A204.1 (cell line): Measurements from ENCODE around the gene HPN.
"Not testable (repeated sequence)": the region's sequence is repeated elsewhere in the genome, so short reads cannot be mapped to it uniquely, and the experiment has no call there.

ENCODE experiments used
- FAIRE-seq: peaks from 2 replicates; lab custom pipeline; 2012; peaks lifted over from hg19 to GRCh38; lab: Jason Lieb, UNC

HPN gene

DNA sequence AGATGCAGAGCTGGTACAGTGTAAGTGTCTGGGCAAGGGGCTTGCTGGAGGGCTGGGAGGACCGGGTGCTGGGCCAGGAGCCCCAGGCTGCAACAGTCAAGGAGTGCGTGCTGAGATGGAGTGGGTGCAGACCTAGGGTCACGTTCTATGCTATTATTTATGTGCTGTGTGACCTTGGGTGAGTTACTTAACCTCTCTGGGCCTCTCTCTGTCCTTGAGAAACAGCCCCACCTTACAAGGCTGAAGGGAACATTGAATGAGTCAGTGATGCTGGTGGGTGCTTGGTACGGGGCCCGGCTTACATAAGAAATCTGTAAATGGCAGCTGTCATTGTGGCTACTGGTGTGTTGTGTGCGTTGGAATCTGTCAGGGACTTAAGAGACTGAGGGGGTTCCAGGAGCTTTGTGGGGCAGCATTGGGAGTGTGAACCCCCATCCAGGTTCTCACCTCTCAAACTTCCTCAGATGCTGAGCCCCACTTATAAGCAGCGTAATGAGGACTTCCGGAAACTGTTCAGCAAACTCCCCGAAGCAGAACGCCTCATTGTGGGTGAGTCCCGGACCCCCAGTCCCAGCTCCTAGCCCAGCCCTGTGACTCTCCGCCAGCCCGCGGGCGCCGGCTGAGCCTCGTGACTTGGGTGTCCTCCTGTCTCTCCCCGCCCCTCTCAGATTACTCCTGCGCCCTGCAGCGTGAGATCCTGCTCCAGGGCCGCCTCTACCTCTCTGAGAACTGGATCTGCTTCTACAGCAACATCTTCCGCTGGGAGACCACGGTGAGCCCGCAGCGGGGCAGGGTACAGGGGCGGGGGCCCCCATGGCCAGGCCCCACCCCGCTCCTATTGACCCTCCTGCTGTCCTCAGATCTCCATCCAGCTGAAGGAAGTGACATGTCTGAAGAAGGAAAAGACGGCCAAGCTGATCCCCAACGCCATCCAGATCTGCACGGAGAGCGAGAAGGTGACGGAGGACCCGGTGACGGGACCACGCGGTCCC, 31.8 kb upstream of the HPN start:
- no peak for FAIRE-seq

DNA sequence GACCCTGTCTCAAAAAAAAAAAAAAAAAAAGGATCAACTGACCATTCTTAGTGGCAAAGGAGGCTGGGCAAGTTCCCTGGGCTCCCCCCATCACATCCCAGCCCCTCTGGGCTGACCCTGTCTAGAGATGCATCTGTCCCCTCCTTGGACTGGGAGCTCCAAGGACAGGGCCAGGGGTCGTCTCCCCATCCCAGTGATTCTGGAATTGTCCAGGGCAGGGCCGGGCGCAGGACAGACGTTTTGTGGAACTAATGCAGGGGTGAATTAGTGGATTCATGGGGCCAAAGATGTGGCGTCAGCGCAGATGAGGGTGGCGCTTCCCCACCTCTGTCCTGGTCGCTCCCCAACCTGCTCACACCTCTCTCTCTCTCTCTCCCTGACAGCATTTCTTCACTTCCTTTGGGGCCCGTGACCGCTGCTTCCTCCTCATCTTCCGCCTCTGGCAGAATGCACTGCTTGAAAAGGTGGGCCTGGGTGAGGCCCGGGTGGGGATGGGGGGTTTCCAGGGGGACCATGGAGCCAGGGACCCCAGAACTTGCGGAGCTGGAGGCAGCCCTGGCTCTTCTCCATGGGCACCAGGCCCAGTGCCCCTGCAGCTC, 30.3 kb upstream of the HPN start:
- no peak for FAIRE-seq

DNA sequence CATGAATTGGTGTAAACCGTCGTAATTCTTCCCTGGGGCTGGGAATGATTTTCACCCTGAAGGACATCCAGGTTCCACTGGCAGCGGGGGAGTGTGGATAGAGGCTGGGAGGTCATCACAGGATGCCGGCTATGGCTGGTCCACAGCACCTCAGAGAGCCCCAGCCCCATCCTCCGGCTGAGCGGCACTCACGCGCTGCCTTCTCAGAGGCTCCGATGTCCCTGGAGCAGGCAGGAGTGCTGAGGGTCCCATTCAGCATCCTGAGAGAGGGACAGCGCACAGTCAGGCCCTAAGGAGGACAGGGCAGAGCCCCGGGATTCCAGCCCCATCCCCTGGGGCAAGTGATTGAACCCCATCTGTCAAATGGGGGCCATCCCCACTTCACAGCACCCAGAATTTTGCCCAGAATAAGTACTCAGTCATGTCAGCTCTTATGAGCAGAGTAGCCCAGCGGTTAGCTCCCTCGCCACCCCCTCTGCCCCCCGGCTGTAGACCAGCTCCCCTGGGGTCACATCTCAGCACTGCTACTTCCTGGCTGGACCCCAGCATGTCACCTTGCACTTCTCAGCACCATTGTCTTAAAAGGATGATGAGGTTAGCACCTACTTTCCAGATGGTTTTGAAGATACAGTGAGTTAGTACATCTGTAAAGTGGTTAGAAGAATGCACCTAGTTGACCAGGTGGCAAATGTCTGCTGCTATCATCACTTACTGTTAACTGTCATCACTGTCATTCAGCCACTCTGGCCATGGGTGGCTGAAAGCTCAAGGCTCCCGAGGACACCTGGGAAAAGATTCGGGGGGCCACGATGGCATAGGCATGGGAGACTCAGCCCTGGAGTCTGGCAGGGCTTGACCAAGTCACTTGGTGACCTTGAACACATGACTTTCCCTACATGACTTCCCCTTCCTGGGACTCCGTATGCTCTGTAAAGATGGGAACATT, 29.5 kb upstream of the HPN start:
- no peak for FAIRE-seq

DNA sequence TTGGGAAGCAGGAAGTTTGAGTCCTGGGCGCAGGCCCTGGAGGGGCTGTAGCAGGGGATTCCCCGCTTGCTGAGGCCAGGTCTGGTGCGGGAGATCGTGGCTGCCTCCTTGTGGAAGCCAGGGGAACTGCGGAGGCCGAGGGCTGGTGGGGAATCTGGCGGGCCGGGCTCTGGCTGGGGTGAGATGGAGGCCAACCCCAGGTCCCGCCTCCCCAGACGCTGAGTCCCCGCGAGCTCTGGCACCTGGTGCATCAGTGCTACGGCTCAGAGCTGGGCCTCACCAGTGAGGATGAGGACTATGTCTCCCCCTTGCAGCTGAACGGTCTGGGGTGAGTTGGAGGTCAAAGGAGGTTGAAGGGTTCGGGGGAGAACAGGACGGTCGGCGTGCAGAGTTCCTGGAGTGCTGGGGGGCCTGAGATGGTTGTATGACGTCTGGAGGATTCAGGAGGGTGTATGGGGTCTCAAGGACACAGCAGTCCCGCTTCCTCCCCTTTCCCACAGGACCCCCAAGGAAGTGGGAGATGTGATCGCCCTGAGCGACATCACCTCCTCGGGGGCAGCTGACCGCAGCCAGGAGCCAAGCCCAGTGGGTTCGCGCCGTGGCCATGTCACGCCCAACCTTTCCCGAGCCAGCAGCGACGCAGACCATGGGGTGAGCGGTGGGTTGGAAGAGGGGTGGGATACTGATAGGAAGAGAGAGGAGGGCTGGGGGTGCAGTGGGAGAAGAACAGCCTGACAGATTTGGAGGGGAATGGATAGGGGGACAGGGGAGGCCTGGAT, 28.3 kb upstream of the HPN start:
- FAIRE-seq: no peak

DNA sequence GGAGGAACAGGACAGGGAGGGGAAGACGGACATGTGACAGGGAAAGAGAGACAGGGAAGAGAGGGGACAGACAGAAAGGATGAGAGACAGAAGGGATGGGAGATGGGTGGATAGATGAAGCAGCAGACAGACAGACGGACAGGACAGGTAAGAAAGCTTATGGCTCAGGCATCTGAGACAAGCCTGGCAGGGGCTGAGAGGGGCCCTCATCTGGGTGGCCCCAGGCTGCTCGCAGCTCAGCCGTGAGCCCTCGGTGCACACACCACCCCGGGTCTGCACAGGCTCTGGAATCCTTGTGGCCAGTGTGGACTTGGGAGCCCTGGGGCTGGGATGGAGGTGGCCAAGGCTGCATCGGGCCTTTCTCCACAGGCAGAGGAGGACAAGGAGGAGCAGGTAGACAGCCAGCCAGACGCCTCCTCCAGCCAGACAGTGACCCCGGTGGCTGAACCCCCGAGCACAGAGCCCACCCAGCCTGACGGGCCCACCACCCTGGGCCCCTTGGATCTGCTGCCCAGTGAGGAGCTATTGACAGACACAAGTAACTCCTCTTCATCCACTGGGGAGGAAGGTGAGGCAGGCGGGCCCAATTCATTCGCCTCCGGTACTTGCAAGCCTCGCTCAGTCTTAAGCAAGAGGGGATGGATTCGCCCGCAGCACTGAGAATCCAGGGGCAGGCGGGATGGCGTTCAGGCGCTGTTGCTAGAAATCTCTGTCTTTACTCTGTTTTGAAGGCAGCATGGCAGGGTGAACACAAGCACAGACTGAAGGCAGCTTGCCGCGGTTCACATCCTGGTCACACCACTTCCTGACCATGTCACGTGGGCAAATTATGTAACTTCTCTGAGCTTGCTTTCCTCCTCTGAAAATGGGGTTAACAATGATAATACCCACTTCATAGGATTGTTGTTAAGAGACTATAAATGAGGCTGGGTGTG, 27.4 kb upstream of the HPN start:
- FAIRE-seq: no peak

DNA sequence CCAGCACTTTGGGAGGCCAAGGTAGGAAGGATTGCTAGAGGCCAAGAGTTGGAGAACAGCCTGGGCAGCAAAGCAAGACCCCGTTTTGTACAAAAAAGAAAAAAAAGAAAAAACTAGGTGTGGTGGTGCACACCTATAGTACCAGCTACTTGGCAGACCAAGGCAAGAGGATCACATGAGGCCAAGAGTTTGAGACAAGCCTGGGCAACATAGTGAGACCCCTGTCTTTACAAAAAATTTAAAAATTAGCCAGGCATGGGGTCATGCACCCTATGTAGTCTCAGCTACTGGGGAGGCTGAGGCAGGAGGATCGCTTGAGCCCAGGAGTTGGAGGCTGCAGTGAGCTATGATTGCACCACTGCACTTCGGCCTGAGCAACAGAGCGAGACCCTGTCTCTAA, 26.7 kb upstream of the HPN start:
- FAIRE-seq: not testable (repeated sequence)

DNA sequence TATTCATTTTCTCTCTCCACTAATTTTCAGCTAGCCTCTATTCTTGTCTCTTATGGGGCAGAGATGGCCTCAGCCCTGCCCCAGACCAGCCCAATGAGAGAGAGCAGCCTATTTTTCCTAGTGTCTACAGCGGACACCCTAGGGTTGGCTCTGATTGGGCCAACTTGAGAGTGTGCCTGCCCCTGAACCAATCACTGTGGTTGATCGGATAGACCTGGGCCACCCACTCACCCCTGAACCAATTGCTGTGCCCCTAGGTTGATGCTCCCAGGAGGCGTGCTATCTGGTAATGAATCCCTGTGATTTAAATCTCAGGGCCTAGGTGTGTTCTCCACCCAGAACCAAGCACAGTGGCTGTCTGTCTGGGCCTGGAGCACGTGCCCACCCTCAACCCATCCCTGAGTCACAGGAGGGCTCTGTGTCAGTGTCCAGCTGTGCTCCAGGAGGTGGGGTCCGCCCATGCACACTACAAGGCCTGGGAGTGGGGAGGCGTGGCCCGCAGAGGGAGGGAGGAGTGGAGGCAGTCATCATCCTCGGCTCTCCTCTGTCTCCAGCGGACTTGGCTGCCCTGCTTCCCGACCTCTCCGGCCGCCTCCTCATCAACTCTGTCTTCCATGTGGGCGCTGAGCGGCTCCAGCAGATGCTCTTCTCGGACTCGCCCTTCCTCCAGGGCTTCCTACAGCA, 26.1 kb upstream of the HPN start:
- no peak for FAIRE-seq

DNA sequence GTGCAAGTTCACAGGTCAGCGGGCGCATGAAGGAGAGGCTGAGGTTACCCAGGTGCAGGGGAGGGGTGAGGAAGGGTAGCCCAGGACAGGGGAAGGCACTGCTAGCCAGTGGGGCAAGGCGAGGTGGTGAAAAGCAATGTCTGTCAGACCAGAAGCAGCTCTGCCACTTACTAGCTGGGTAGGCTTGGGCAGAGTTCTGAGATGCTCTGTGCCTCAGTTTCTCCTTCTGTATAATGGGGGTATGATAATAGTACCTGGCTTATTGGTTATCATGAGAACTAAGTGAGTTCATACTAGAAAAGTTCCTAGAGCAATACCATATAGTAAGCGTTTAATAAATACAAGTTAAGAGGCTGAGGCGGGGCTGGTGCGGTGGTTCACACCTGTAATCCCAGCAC, 25.6 kb upstream of the HPN start:
- no peak for FAIRE-seq

DNA sequence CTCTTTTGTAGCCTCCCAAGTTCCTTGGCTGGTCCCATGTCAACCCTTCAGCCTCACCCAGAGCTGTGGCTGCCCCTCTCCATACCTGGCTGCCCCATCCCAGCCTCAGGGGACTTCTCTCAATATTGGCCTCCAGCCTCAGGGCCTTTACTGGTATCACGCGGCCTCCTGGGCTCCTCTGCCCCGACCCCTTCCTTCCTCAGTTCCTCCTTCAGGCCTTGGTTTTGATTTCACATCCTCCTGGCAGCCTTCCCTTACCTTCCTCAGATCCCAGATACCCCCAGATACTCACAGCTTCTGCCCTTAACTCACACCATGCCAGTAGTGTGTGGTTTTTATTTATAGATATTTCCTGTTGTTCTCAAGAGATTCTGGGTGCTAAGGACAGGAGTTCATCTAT, 24.0 kb upstream of the HPN start:
- no peak for FAIRE-seq

DNA sequence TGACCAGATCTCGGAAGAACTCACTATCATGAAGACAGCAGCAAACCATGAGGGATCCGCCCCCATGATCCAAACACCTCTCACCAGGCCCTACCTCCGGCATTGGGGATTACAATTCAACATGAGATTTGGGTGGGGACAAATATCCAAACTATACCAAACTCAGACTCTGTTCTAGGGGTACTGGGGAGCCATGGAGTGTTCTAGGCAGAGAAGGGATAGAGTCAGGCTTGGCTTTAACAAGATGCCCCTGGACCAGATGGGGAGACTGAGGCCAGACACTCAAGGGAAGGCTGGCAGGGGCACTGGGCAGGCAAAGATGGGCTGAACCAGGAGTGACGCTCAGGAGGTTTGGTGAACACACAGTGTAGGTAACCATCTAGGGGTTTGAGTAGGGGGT, 23.1 kb upstream of the HPN start:
- no peak for FAIRE-seq

DNA sequence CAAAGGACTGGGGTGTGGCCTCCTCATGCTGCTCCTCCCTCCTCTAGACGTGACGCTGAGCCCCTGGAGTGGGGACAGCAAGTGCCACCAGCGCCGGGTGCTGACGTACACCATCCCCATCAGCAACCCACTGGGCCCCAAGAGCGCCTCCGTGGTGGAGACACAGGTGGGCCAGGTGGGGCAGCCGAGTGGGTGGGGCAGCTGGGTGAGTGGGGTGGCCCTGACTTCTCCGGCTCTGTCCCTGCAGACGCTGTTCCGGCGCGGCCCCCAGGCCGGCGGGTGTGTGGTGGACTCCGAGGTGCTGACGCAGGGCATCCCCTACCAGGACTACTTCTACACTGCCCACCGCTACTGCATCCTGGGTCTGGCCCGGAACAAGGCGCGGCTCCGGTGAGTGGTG, 22.4 kb upstream of the HPN start:
- no peak for FAIRE-seq

DNA sequence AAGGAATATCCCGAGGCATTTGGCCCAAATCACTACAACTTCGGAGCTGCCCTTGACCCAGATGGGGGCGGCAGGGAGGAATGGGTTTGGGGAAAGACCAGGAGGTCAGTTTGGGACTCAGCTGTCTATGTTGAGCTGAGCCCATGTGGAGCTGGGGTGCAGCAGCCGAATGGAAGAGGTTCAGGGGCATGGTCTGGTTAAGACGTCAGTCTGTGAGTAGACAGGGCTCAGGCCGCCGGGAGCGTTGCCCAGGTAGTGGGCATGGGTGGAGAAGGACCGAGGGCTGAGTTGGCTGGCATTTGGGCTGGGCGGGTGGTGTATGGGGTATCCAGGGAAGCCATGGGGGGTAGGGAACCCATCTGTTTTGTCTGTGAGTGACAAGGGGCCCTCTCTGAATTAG, 20.5 kb upstream of the HPN start:
- no peak for FAIRE-seq

DNA sequence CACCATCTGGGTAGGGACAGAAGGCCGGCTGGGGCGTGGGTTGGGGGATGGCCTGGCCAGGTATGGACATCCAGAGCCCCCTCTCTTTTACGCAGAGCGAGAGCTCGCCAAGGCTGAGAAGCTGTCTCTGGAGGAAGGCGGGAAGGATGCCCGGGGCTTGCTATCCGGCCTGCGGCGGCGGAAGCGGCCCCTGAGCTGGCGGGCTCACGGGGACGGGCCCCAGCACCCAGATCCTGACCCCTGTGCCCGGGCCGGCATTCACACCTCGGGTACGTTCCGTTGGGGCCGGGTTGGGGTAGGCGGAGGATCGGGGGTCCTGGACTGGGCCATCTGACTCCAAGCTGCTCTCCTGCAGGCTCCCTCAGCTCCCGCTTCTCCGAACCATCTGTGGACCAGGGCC, 19.9 kb upstream of the HPN start:
- FAIRE-seq: no peak

DNA sequence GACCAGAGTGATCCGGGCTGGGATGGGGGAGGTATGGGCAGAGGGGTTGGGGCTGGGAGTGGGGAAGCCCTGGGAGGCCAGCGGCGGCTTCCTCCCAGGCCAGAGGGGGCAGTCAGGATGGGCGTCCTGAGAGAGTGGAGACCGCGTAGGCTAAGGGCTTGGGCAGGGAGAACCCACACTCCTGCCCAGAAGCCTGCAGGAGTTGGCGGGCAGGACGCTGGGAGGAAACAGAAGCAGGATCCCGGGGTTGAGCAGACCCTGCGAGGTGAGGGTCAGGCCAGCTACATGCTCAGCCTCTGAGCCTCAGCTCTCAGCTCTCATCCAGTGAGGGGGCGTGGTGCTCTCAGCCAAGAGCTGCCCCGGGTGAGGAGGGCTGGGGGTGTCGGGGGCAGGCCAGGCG, 19.1 kb upstream of the HPN start:
- FAIRE-seq: no peak

DNA sequence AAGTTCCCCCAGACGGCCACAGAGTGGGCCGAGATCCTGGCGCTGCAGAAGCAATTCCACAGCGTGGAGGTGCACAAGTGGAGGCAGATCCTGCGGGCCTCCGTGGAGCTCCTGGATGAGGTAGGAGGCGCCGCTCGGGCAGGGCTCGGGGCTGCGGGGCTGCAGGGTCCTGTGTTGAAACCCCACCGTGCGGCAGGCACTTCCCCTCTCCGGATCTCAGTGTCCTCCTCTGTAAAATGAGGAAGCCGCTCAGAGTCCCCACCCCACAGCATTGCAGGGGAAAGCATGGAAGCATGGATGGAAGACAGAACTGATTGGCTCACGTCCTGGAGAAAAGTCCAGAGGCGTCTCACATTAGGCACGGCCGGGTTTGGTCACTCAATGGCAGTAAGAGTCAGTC, 18.1 kb upstream of the HPN start:
- FAIRE-seq: no peak

DNA sequence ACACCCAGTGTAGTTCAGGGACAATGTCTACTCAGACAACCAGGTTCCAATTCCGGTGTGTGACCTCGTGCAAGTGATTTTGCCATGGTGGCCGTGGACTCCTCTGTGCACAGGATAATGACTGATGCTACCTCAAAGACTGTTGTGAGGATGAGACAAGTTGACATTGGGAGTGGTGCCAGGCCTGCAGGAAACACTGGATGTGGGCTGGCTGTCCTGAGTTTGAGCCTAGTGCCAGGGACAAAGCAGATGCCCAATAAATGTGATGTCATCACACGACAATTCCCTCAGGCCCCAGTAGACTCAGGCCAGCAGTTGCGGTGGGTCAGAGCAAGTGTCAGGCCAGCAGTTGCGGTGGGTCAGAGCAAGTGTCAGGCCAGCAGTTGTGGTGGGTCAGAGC, 17.4 kb upstream of the HPN start:
- no peak for FAIRE-seq

DNA sequence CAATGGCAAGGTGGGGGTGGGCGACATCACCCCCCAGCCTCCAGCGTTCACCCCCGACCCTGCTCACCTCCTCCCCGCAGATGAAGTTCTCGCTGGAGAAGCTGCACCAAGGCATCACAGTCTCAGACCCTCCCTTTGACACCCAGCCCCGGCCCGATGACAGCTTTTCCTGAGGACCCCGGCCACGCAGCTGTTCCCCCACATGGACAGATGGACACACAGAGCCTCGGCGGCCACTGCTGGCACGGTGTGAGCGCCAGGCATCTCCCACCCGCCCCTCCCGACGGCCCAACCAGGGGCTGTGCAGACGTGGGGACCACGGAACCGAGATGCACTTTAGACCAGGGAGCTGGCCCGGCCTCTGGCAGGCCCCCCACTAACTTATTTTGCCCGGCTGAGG, 15.6 kb upstream of the HPN start:
- no peak for FAIRE-seq

DNA sequence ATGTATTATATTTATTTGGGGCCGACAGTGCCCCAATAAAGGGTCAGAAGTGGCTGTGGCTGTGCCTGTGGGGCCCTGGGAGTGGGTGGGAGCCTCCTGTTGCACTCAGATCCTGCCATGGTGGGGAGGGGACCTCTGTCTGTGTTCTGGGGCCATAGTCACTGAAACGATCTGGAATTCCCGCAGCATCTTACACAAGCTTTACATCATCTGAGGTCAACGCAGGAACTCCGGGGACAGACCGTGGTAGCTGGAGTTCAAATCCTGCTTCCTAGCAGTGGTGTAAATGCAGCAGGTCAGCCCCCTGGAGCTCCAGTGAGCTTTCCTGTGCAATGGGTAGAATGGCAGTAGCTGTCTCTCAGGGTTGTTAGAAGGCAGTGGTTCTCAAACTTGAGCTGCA, 15.1 kb upstream of the HPN start:
- no peak for FAIRE-seq

DNA sequence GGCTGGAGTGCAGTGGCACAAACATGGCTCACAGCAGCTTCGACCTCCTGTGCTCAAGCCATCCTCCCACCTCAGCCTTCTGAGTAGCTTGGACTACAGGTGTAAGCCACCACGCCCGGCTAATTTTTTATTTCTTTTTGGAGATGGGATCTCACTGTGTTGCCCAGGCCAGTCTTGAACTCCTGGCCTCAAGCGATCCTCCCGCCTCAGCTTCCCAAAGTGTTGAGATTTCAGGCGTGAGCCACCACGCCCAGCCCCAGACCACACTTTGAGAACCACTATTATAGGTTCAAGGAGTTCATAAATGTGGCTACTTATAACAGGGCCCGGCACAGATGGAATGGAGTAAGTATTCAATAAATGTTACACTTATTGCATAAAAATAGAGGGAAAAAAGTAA, 14.5 kb upstream of the HPN start:
- no peak for FAIRE-seq

DNA sequence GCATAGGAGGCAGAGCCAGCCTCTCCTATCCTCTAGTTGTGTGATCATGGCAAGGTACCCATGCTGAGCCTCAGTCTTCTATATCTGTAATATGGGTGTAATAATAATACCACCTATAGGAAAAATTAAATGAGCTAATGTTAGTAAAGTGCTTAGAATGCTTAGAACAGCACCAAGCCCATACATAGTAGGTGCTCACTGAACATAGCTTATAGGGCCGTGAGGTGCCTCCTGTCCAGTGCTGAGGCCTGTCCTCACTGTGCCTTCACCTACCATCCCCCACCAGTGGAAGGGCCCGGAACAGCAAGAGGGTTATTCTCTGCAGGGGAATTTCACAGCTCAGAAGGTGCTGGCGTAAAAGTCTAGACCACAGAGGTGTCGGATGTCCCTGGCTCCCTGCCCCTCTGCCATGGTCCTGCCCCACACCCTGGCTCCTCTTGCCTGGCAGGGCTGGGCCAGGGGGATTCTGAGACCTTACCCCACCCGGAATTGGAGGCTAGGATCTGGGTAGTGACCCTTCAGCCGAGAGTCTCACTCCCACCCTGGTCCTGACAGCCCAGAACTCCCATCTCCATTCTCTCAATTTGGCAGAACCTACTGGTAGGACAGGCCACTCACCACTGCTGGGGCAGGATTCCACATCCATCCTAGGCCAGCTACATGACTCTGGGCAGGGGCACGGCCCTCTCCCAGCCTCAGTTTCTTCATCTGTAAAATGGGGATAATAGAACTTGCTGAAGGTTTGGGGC, 13.5 kb upstream of the HPN start:
- no peak for FAIRE-seq
